Peyer's patch (tissue), 4 donors: ENCODE results near the gene MLYCD. TPM values are rescaled to one million over a fixed set of nuclear protein-coding genes. Genes with fewer than 3 reads are reported as not detected.

Source experiments
- DNase-seq, 3 donors: peaks; one replicate each; pipeline ENCODE4 v3.0.0-alpha.2; 2017 to 2019
- H3K27ac ChIP-seq, 4 donors: fragments of 200-600 bp; sonication (generic); one replicate each; pipeline ENCODE4 v1.5.1; 2016 to 2019
- H3K27me3 ChIP-seq, 2 donors: fragments of 200-600 bp; sonication (generic); one replicate each; pipeline ENCODE4 v1.5.1; 2019
- H3K36me3 ChIP-seq, 3 donors: fragments of 200-600 bp; sonication (generic); one replicate each; pipeline ENCODE4 v1.5.1; 2016 to 2019
- H3K4me1 ChIP-seq, 4 donors: fragments of 200-600 bp; sonication (generic); one replicate each; pipeline ENCODE4 v1.5.1; 2016 to 2019
- H3K4me3 ChIP-seq, 4 donors: fragments of 200-600 bp; sonication (generic); 1 replicate in 3 of 4; 2 replicates in 1 of 4; pipeline ENCODE4 v1.5.1; 2016 to 2019; ENCODE audit warnings: mild to moderate bottlenecking in 1 of 4
- H3K9me3 ChIP-seq, 4 donors: fragments of 200-600 bp; sonication (generic); one replicate each; pipeline ENCODE4 v1.5.1; 2016 to 2019; ENCODE audit warnings: mild to moderate bottlenecking in 1 of 4
- CTCF ChIP-seq, 6 experiments: fragments of 450-650 bp in 4 of 6; fragments of 200-600 bp in 2 of 6; sonication (generic) in 1 of 6; IDR thresholded peaks; one replicate each; pipeline ENCODE4 v1.5.1; 2017 to 2019; ENCODE audit warnings: antibody characterized with exemption in 6 of 6, mild to moderate bottlenecking in 3 of 6, moderate library complexity in 1 of 6
- POLR2A ChIP-seq, 2 donors: fragments of 450-650 bp; IDR thresholded peaks; one replicate each; pipeline ENCODE4 v1.5.1; 2017; ENCODE audit warnings: antibody characterized with exemption in 2 of 2, mild to moderate bottlenecking in 2 of 2, moderate library complexity in 2 of 2
- total RNA-seq, 4 donors: library from RNA; depleted of rRNA; stranded (reverse); fragments of >200 nt; gene quantifications; one replicate each; pipeline ENCODE4 v1.1.0, GENCODE V29; 2016

The MLYCD gene
- total RNA-seq, 4 donors from 2014 or later, result 13.5 to 31.4 (median 31.0) TPM

GRCh38 chr16:83887564-83887963 is 11.4 kb upstream of the MLYCD start:
- DNase-seq, result no peak
- Histone ChIP-seq H3K27me3 (no peaks in the 10 kb centered on the region), H3K36me3 (no peaks in the 10 kb centered on the region), H3K4me1 (no peaks in the 10 kb centered on the region), H3K27ac (no peak overlapping the region), H3K9me3 (no peaks in the 10 kb centered on the region), H3K4me3 (no peak overlapping the region)
- TF ChIP-seq POLR2A (IDR thresholded peaks at IDR 0.05) (no peak), CTCF (IDR thresholded peaks at IDR 0.05) (no peak)

DNA sequence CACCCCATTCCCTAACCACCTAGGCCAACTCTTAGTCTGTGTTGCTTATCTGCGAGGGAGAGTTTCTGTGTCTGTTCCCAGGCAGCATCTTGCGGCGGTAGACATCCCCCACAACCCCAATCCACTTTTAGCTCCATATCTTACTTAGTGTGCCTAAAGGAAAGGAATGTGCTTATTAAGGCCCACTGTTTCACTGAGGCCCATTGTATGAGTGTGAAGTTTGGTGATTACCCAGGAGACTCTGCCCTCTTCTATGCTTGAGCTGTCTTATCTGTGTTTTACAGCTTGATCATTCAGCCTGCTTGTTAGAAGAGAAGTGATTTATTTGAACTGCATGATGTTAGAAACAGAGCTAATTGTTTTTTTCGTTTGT is 10.3 kb upstream of the MLYCD start:
- no peaks in the 10 kb centered on the region for H3K4me1 ChIP-seq
- DNase-seq, result no peak
- H3K36me3 ChIP-seq, result no peaks in the 10 kb centered on the region
- no peak overlapping the region for H3K27ac ChIP-seq
- no peaks in the 10 kb centered on the region for H3K27me3 ChIP-seq
- TF ChIP-seq POLR2A (IDR thresholded peaks at IDR 0.05), result no peak
- TF ChIP-seq CTCF (IDR thresholded peaks at IDR 0.05), result no peak
- H3K9me3 ChIP-seq, result no peaks in the 10 kb centered on the region
- H3K4me3 ChIP-seq, result no peak overlapping the region

- no peak overlapping the region for H3K27ac ChIP-seq
- TF ChIP-seq POLR2A (IDR thresholded peaks at IDR 0.05) (no peak), CTCF (IDR thresholded peaks at IDR 0.05) (no peak)
- H3K4me3 ChIP-seq, result no peak overlapping the region
- no peaks in the 10 kb centered on the region for H3K4me1 ChIP-seq
- H3K9me3 ChIP-seq, result no peaks in the 10 kb centered on the region
- no peaks in the 10 kb centered on the region for H3K27me3 ChIP-seq
- no peaks in the 10 kb centered on the region for H3K36me3 ChIP-seq
- DNase-seq, result no peak
Observed at GRCh38 chr16:83890359-83890758, 8.6 kb upstream of the MLYCD start.

GRCh38 chr16:83891742-83892141 is 7.2 kb upstream of the MLYCD start:
- Histone ChIP-seq H3K4me3 (no peak overlapping the region), H3K9me3 (no peaks in the 10 kb centered on the region), H3K27me3 (no peaks in the 10 kb centered on the region), H3K27ac (no peak overlapping the region), H3K36me3 (no peaks in the 10 kb centered on the region), H3K4me1 (no peaks in the 10 kb centered on the region)
- TF ChIP-seq POLR2A (IDR thresholded peaks at IDR 0.05) (no peak), CTCF (IDR thresholded peaks at IDR 0.05) (no peak)
- DNase-seq, result no peak

DNA sequence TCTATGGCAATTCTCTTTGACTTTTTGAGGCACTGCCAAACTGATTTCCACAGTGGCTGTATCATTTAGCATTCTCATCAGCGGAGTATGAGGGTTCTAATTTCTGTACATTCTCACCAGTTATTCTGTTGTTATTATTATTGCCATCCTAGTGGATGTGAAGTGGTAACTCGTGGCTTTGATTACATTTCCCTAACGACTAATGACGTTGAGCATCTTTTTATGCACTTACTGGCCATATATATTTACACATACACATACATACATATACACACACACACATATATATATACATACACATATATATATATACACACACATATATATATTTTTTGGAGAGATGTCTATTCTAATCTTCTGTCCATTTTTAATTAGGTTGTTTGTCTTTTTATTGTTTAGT is 3.7 kb upstream of the MLYCD start:
- H3K4me3 ChIP-seq, result no peak overlapping the region
- H3K27me3 ChIP-seq, result no peaks in the 10 kb centered on the region
- TF ChIP-seq POLR2A (IDR thresholded peaks at IDR 0.05) (no peak), CTCF (IDR thresholded peaks at IDR 0.05) (no peak)
- H3K27ac ChIP-seq, result no peak overlapping the region
- no peaks in the 10 kb centered on the region for H3K9me3 ChIP-seq
- no peaks in the 10 kb centered on the region for H3K36me3 ChIP-seq
- H3K4me1 ChIP-seq, result peaks cover 0 to 5% (median 1%) of the 10 kb centered on the region in 4 donors
- no peak for DNase-seq

- no peak overlapping the region for H3K27ac ChIP-seq
- no peaks in the 10 kb centered on the region for H3K27me3 ChIP-seq
- no peak overlapping the region for H3K4me3 ChIP-seq
- no peaks in the 10 kb centered on the region for H3K36me3 ChIP-seq
- H3K9me3 ChIP-seq, result no peaks in the 10 kb centered on the region
- H3K4me1 ChIP-seq, result peaks cover 0 to 5% (median 2%) of the 10 kb centered on the region in 4 donors
- no peak for DNase-seq
- TF ChIP-seq CTCF (IDR thresholded peaks at IDR 0.05) (no peak), POLR2A (IDR thresholded peaks at IDR 0.05) (no peak)
Observed at GRCh38 chr16:83895942-83896341, 3.0 kb upstream of the MLYCD start.
